GM23338 (cell line): ENCODE measurements around the gene OSBPL1A.

Experiments used
- CREB1 ChIP-seq: fragments of 250-450 bp; sonication (Bioruptor Pico); IDR thresholded peaks from 2 replicates; pipeline ENCODE4 v1.5.0; 2020; ENCODE audit warnings: low read depth, mild to moderate bottlenecking, moderate library complexity
- EZH2 ChIP-seq: fragments of 200-600 bp; sonication (generic); IDR thresholded peaks from one replicate; pipeline ENCODE4 v1.8.0; 2017; ENCODE audit warnings: antibody characterized with exemption, mild to moderate bottlenecking, low read depth; ENCODE audit not compliant: unreplicated experiment
- EZH2phosphoT487 ChIP-seq: fragments of 200-600 bp; sonication (generic); IDR thresholded peaks from one replicate; pipeline ENCODE4 v1.8.1; 2018; ENCODE audit warnings: antibody characterized with exemption; ENCODE audit not compliant: unreplicated experiment
- JUNB ChIP-seq: IDR thresholded peaks from one replicate; pipeline ENCODE4 v1.6.1; 2016; ENCODE audit warnings: antibody characterized with exemption; ENCODE audit not compliant: unreplicated experiment
- NANOG ChIP-seq: IDR thresholded peaks from 2 replicates; pipeline ENCODE4 v1.6.1; 2016; ENCODE audit warnings: antibody characterized with exemption, borderline replicate concordance
- POLR2AphosphoS5 ChIP-seq: IDR thresholded peaks from 2 replicates; pipeline ENCODE4 v1.6.1; 2016; ENCODE audit warnings: antibody characterized with exemption, low read depth
- STAT1 ChIP-seq: IDR thresholded peaks from one replicate; pipeline ENCODE4 v1.6.1; 2016; ENCODE audit warnings: antibody characterized with exemption; ENCODE audit not compliant: unreplicated experiment
- ZNF114 ChIP-seq: fragments of 250-450 bp; sonication (Bioruptor Pico); IDR thresholded peaks from 2 replicates; pipeline ENCODE4 v1.5.0; 2020; ENCODE audit warnings: mild to moderate bottlenecking, moderate library complexity
- ZNF331 ChIP-seq: fragments of 250-450 bp; sonication (Bioruptor Pico); IDR thresholded peaks from 2 replicates; pipeline ENCODE4 v1.5.0; 2020; ENCODE audit warnings: low read depth, mild to moderate bottlenecking, moderate library complexity
- TF ChIP-seq, protein P1 (sequence below), 2 experiments: fragments of 200-600 bp in 1 of 2; sonication (generic) in 1 of 2; conservative IDR thresholded peaks; 2 replicates each; pipeline versions ENCODE4 v1.5.1 to v1.6.1; 2016 to 2017; ENCODE audit warnings: antibody characterized with exemption in 2 of 2, low read depth in 2 of 2, mild to moderate bottlenecking in 2 of 2, moderate library complexity in 1 of 2
- TF ChIP-seq, protein P2 (sequence below): IDR thresholded peaks from one replicate; pipeline ENCODE4 v1.6.1; 2018; ENCODE audit warnings: antibody characterized with exemption; ENCODE audit not compliant: unreplicated experiment
- TF ChIP-seq, protein P3 (sequence below): IDR thresholded peaks from 2 replicates; pipeline ENCODE4 v1.6.1; 2016; ENCODE audit warnings: antibody characterized with exemption

- TF ChIP-seq, protein P1, sequence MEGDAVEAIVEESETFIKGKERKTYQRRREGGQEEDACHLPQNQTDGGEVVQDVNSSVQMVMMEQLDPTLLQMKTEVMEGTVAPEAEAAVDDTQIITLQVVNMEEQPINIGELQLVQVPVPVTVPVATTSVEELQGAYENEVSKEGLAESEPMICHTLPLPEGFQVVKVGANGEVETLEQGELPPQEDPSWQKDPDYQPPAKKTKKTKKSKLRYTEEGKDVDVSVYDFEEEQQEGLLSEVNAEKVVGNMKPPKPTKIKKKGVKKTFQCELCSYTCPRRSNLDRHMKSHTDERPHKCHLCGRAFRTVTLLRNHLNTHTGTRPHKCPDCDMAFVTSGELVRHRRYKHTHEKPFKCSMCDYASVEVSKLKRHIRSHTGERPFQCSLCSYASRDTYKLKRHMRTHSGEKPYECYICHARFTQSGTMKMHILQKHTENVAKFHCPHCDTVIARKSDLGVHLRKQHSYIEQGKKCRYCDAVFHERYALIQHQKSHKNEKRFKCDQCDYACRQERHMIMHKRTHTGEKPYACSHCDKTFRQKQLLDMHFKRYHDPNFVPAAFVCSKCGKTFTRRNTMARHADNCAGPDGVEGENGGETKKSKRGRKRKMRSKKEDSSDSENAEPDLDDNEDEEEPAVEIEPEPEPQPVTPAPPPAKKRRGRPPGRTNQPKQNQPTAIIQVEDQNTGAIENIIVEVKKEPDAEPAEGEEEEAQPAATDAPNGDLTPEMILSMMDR (conservative IDR thresholded peaks at IDR 0.05; ENCODE audit: low read depth in 2 of 2): no peak
- no peak for TF ChIP-seq CREB1 (CRISPR knock-in tag)
- no peak for TF ChIP-seq EZH2phosphoT487
- no peak for TF ChIP-seq POLR2AphosphoS5
- TF ChIP-seq ZNF331 (CRISPR knock-in tag): no peak
- no peak for TF ChIP-seq EZH2
- TF ChIP-seq ZNF114 (CRISPR knock-in tag): no peak
- TF ChIP-seq, protein P2, sequence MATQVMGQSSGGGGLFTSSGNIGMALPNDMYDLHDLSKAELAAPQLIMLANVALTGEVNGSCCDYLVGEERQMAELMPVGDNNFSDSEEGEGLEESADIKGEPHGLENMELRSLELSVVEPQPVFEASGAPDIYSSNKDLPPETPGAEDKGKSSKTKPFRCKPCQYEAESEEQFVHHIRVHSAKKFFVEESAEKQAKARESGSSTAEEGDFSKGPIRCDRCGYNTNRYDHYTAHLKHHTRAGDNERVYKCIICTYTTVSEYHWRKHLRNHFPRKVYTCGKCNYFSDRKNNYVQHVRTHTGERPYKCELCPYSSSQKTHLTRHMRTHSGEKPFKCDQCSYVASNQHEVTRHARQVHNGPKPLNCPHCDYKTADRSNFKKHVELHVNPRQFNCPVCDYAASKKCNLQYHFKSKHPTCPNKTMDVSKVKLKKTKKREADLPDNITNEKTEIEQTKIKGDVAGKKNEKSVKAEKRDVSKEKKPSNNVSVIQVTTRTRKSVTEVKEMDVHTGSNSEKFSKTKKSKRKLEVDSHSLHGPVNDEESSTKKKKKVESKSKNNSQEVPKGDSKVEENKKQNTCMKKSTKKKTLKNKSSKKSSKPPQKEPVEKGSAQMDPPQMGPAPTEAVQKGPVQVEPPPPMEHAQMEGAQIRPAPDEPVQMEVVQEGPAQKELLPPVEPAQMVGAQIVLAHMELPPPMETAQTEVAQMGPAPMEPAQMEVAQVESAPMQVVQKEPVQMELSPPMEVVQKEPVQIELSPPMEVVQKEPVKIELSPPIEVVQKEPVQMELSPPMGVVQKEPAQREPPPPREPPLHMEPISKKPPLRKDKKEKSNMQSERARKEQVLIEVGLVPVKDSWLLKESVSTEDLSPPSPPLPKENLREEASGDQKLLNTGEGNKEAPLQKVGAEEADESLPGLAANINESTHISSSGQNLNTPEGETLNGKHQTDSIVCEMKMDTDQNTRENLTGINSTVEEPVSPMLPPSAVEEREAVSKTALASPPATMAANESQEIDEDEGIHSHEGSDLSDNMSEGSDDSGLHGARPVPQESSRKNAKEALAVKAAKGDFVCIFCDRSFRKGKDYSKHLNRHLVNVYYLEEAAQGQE: no peak
- TF ChIP-seq NANOG: no peak
- no peak for TF ChIP-seq JUNB
- TF ChIP-seq, protein P3, sequence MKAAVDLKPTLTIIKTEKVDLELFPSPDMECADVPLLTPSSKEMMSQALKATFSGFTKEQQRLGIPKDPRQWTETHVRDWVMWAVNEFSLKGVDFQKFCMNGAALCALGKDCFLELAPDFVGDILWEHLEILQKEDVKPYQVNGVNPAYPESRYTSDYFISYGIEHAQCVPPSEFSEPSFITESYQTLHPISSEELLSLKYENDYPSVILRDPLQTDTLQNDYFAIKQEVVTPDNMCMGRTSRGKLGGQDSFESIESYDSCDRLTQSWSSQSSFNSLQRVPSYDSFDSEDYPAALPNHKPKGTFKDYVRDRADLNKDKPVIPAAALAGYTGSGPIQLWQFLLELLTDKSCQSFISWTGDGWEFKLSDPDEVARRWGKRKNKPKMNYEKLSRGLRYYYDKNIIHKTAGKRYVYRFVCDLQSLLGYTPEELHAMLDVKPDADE: no peak
- no peak for TF ChIP-seq STAT1
Measured at GRCh38 chr18:24366328-24366727, 31.3 kb downstream of the OSBPL1A start.
